Bone marrow (tissue), 2 donors: ENCODE measurements around the gene COQ10B.

ENCODE experiments used
- DNase-seq, 2 donors: peaks; one replicate each; lab custom pipeline; 2025; lab: John Stamatoyannopoulos, UW

COQ10B gene

DNA sequence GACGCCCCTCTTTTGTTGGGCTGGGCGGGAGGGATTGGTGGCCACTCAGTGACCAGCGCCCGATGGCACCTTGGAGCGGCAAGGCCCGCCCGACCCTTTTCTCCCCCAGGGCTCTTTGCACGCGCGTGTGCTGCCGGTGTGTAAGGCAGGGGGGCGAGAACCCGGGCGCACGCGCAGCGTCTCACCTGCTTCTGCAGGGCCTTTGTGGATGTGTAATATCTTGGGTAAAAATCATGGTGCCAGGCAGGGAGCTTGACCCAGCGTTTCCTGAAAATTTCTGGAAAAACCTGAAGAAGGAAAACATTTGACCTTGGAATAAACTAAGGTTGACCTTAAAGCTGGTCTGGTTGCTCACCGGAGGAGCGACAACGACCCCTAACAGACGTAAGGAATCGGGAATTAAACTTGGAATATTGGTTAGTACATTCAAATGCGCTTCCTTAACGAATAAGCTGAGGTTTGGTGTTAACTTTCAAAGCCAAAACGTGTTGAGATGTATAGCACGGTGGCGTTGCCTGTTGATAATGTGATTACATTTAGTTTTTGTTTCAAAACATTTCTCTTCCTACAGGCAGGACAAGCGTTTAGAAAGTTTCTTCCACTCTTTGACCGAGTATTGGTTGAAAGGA is 47.3 kb downstream of the COQ10B start:
- DNase-seq = no peak

DNA sequence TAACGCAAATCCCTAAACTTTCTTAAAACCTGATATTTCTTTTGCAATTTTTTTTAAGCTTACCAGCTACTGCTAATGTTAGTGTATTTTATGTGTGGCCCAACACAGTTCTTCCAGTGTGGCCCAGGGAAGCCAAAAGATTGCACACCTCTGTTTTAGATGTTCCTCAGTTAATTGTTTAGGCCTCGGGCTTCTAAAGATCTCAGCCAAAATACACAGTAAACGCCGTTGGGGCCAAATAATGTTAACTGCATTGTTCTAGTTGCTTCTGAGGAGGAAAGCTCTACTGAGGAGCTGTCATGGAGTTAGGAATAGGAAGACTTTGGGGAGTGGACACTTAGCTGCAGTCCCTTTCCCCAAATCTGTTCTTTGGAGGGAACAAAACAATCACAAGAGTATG is 48.8 kb downstream of the COQ10B start:
- DNase-seq = no peak

DNA sequence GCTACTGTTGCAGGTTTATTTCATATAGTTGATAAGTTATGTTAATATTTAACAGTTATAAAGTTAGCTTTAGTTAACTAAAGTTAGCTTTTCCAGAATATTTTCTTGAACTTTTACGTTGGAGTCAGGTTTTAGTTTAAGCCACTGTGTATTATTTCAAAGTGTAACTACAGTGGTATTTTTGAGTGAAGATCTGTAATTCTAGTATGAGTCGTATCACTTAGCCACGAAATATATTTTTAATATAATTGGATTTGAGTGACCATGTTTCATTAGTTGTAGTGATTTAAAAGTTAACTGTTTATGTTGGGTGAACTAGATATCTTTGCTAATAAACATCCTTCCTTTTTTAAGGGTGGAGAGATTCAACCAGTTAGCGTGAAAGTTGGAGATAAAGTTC is 49.3 kb downstream of the COQ10B start:
- DNase-seq = no peak

DNA sequence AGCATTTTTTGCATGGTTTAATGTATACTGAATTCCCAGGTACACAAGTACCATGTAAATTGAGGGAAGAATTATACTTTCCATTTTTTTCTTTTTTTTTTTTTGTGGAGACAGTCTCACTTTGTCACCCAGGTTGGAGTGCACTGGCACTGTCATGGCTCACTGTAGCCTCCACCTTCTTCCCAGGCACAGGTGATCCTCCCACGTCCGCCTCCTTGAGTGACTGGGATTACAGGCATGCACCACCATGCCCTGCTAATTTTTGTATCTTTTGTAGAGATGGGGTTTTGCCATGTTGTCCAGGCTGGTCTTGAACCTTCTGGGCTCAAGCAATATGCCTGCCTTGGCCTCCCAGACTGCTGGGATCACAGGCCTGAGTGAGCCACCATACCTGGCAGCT is 50.6 kb downstream of the COQ10B start:
- DNase-seq = no peak

DNA sequence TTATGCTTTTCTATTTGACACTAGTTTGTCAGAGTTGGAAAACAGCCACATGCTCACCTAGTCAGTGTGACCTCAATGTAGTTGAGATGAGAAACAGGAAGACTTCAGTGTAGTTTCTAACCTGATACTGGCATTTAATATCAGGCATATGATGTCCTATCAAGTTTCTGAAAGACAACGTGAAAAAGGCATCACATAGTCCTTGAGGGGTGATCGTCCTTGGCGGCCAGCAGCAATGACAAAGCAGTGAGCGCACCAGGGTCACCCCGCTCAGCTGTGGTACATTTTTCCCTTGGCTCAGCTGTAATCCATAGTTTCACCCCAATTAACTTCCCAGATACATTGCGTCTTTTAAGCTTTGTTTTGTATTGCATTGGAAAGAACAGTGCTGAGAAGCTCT is 51.2 kb downstream of the COQ10B start:
- no peak for DNase-seq

DNA sequence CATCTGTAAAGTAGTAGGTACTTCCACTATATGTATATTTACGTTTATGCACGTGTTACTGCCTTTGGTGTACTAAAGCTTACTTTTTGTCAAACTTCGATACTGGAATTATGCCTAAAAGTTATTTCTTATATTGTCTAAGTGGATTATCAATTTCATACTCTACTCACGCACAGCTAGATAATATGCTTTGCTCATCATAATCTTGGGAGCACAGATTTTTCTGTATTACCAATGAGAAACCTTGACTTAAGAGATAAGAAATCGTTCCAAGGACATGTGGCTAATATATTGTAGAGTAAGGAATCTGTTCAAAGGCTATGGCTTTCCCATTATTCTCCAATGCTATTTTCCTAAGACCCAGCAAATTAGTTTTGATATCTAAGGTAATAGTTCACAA is 53.3 kb downstream of the COQ10B start:
- no peak for DNase-seq

DNA sequence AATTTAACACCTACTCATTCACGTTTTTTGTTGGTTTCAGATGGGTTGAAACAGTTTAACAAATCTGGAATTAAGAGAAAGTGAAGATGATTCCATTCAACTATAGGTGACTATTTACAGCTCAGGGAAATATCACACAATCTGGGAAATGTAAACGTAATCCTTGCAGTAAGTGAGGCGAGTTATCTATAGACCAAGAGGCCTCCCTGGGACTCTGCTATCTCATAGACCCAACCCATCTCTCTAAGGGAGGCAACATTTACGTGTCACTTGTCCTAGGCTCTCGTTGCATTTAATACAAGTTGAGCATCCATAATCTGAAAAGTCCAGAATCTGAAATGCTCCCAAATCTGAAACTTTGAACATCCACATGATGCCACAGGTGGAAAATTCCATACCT is 60.6 kb downstream of the COQ10B start:
- no peak for DNase-seq

DNA sequence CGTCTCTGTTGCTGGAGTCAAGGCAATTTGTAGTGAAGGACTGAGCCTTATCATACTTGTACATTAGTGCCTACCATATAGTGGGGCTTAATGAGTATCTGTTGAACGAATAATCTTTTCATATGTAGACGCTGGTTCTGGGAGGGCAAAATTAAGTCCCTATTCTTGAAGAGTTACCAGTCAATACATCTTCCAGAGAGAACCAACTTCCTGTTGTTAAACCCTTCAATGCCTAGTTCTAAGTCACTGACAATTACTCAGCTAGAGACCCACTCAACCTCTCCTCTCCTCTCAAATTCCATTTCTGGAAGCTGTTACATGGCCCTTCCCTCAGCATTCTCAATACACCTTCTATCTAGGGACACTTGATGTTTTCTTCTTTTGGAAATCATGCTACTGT is 61.4 kb downstream of the COQ10B start:
- DNase-seq = no peak

DNA sequence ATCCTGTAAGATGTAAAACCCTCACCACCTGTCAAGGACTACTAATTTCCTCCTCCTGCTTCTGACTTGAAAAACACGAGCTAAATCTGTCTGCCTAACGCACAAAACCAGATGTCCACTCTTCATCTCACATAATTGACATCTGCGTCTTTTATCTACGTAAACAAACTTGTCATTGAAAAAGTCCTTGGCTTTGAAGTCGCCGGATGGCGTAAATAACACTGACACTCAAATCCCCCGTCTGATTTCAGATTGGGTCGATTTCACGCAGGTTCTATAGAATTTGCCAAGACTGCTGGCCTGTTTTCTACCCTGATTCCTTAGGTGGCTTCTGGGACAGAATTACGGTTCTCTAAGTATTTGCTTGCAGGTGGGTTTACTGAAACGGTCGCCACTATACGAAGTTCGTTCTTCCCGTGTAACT is 62.0 kb downstream of the COQ10B start:
- no peak for DNase-seq

DNA sequence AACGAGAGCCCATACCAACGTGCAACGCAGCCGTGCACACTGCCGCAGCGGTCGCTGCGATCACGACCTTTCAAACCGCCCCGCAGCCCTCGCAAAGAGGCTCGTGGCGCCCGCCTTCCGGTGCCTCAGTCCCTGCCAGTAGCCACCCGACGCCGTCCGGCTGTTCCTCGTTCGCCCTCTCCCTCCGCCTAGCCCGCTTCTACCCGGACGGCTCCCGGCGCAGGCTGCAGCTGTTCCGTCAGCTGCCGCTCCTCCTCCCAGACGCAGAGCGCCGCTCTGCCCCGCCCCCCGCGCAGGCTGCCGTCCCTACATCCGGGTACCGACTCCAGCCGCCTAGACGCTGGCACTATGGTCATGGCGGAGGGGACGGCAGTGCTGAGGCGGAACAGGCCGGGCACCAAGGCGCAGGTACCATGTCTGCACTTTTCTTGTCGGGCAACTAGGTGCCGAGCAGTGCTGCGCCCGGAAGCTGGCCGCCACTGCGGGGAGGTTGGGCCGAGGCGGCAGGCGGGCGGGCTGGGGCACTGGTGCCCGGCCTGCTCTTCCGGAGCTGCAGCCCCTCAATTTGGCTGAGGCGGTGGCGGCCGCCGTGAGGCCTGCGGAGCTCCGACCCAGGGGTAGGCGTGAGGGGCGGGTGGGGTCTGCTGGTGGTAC is 62.5 kb downstream of the COQ10B start, which contains the start of gene MOB4:
Gene MOB4 (plus strand): TSS at position 328 of the 654 bp plus-strand sequence. CDS start 21 bp downstream, at position 349.
- peak; percentile 88 to 90 for DNase-seq

DNA sequence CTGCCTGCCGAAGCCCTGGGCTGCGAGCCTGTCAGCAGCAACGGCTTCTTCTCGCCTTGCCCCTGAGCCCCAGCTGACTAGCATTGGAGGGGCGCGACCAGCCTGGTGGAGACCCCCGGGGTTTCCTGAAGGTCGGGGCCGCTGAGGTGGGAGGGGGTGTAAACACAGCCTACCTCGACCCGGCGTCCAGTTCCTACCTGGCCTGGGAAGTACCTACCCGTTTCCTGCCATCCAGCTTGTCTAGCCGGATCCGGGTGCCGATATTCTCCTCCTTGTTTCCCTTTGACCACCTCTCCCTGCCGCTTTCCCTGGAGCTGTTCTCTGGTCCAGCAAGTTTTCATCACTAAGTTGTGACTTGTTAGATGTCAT is 63.0 kb downstream of the COQ10B start:
- DNase-seq = no peak

DNA sequence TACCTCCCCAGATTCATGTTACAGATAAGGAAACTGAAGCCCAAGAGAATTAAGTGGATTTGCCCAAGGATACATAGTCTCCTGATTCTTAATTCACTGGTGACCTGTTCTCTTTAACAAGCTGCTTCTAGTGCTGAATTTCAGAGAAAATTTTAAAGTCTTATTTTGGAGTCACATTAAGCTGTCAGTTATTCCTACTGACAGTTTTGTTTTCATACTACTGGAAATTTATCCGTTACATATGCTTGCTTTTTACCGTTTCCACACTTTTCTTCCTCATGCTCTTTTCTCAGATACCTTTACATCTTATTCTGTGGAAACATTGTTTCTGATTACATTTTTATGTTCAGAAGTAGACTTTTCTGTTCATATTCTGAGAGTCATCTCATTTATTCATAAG is 63.8 kb downstream of the COQ10B start:
- DNase-seq = no peak
